Measurements from ENCODE around the gene CLCNKB.

The CLCNKB gene

GRCh38 chr1:16043521-16043920 lies at the start of gene CLCNKB:
Gene CLCNKB, plus strand, starts transcription at chr1:16043782. Its CDS starts 711 bp downstream, at chr1:16044493.
- no peak for TF ChIP-seq TCF4 (CRISPR knock-in tag; IDR thresholded peaks at IDR 0.05; ENCODE audit: borderline replicate concordance)
- no peak for TF ChIP-seq ZNF8 (CRISPR knock-in tag; IDR thresholded peaks at IDR 0.05)
- no peak for TF ChIP-seq GLIS3 (CRISPR knock-in tag; IDR thresholded peaks at IDR 0.05)
- TF ChIP-seq RARB (CRISPR knock-in tag; IDR thresholded peaks at IDR 0.05), result no peak
- no peak for TF ChIP-seq ESRRG (CRISPR knock-in tag; IDR thresholded peaks at IDR 0.05)
- no peak for TF ChIP-seq PPARA (CRISPR knock-in tag; IDR thresholded peaks at IDR 0.05; ENCODE audit: borderline replicate concordance)
- no peak for TF ChIP-seq ARNTL (CRISPR knock-in tag; IDR thresholded peaks at IDR 0.05; ENCODE audit: borderline replicate concordance, low read depth)
- no peak for TF ChIP-seq ZFP30 (CRISPR knock-in tag; IDR thresholded peaks at IDR 0.05)
- no peak for TF ChIP-seq POU6F1 (CRISPR knock-in tag; IDR thresholded peaks at IDR 0.05; ENCODE audit: borderline replicate concordance, low read depth)
- no peak for TF ChIP-seq CSDC2 (CRISPR knock-in tag; IDR thresholded peaks at IDR 0.05)
- no peak for TF ChIP-seq SNAI2 (CRISPR knock-in tag; IDR thresholded peaks at IDR 0.05)
- ATAC-seq, result no peak

GRCh38 chr1:15994081-15994480 lies 49.5 kb upstream of the CLCNKB start:
- ATAC-seq, result peak; percentile 10
- TF ChIP-seq TCF4 (CRISPR knock-in tag; IDR thresholded peaks at IDR 0.05; ENCODE audit: borderline replicate concordance) (no peak), ESRRG (CRISPR knock-in tag; IDR thresholded peaks at IDR 0.05) (no peak), TSHZ2 (CRISPR knock-in tag; IDR thresholded peaks at IDR 0.05) (no peak), GLIS3 (CRISPR knock-in tag; IDR thresholded peaks at IDR 0.05) (no peak), ZC3H10 (CRISPR knock-in tag; IDR thresholded peaks at IDR 0.05) (no peak), PATZ1 (CRISPR knock-in tag; IDR thresholded peaks at IDR 0.05; ENCODE audit: borderline replicate concordance) (no peak), RARB (CRISPR knock-in tag; IDR thresholded peaks at IDR 0.05) (no peak), BACH2 (CRISPR knock-in tag; IDR thresholded peaks at IDR 0.05; ENCODE audit: borderline replicate concordance) (no peak), ZFP3 (CRISPR knock-in tag; IDR thresholded peaks at IDR 0.05) (no peak), ZNF565 (CRISPR knock-in tag; conservative IDR thresholded peaks at IDR 0.05; ENCODE audit: low read depth) (no peak)

GRCh38 chr1:15994590-15995351 lies 48.8 kb upstream of the CLCNKB start:
- ATAC-seq, result peak; percentile 98
- TF ChIP-seq CSDC2 (CRISPR knock-in tag; IDR thresholded peaks at IDR 0.05) (no peak), ZFP3 (CRISPR knock-in tag; IDR thresholded peaks at IDR 0.05) (no peak), SNAI2 (CRISPR knock-in tag; IDR thresholded peaks at IDR 0.05) (no peak), PATZ1 (CRISPR knock-in tag; IDR thresholded peaks at IDR 0.05; ENCODE audit: borderline replicate concordance) (no peak), ESRRG (CRISPR knock-in tag; IDR thresholded peaks at IDR 0.05) (no peak), TOX (CRISPR knock-in tag; IDR thresholded peaks at IDR 0.05; ENCODE audit: borderline replicate concordance) (no peak), ISL1 (CRISPR knock-in tag; IDR thresholded peaks at IDR 0.05) (no peak), TSHZ2 (CRISPR knock-in tag; IDR thresholded peaks at IDR 0.05) (no peak), POU6F1 (CRISPR knock-in tag; IDR thresholded peaks at IDR 0.05; ENCODE audit: borderline replicate concordance, low read depth) (no peak), CREB5 (CRISPR knock-in tag; IDR thresholded peaks at IDR 0.05; ENCODE audit: low read depth) (no peak), ZNF70 (CRISPR knock-in tag; IDR thresholded peaks at IDR 0.05) (no peak), RARB (CRISPR knock-in tag; IDR thresholded peaks at IDR 0.05) (no peak), ZNF8 (CRISPR knock-in tag; IDR thresholded peaks at IDR 0.05) (no peak), ZNF565 (CRISPR knock-in tag; conservative IDR thresholded peaks at IDR 0.05; ENCODE audit: low read depth) (no peak), ZC3H10 (CRISPR knock-in tag; IDR thresholded peaks at IDR 0.05) (no peak), TCF4 (CRISPR knock-in tag; IDR thresholded peaks at IDR 0.05; ENCODE audit: borderline replicate concordance) (no peak), ARNTL (CRISPR knock-in tag; IDR thresholded peaks at IDR 0.05; ENCODE audit: borderline replicate concordance, low read depth) (no peak)
